ENCODE measurements around the gene CLASP1. TPM values are rescaled to one million over a fixed set of nuclear protein-coding genes. Genes with fewer than 3 reads are reported as not detected.
"Not testable (repeated sequence)": the region's sequence is repeated elsewhere in the genome, so short reads cannot be mapped to it uniquely, and the experiment has no call there.

The CLASP1 gene
- total RNA-seq, 1 donor from 2014 or later = 110 TPM

- Histone ChIP-seq H3K9me3 (ENCODE audit: low read depth) (no peaks in the 10 kb centered on the region), H4K20me1 (ENCODE audit: low read depth) (peaks cover 3% of the 10 kb centered on the region), H3K79me2 (ENCODE audit: low read depth) (no peaks in the 10 kb centered on the region), H3K4me3 (no peak overlapping the region), H3K4me1 (no peaks in the 10 kb centered on the region), H3K9ac (no peak overlapping the region), H3K27ac (no peak overlapping the region), H3F3A (ENCODE audit: low read depth) (no peaks in the 10 kb centered on the region), H3K27me3 (no peaks in the 10 kb centered on the region), H3K4me2 (no peak overlapping the region), H3K36me3 (no peaks in the 10 kb centered on the region), H2AFZ (replicated peaks) (no peak overlapping the region)
- Mint-ChIP-seq H3K4me1 (no peaks in the 10 kb centered on the region), H3K36me3 (peaks cover 48% of the 10 kb centered on the region), H3K27ac (no peak overlapping the region), H3K4me3 (no peak overlapping the region), H3K27me3 (ENCODE audit: insufficient read depth, low read depth) (no peaks in the 10 kb centered on the region), H3K9me3 (no peaks in the 10 kb centered on the region)
- no peak for DNase-seq (ENCODE audit: low spot score)
- TF ChIP-seq CTCF (IDR thresholded peaks at IDR 0.05) (no peak), EZH2phosphoT487 (IDR thresholded peaks at IDR 0.05) (no peak), EZH2 (IDR thresholded peaks at IDR 0.05) (no peak)
These were observed 271.6 kb downstream of the CLASP1 start for GRCh38 chr2:121377646-121378045.

DNA sequence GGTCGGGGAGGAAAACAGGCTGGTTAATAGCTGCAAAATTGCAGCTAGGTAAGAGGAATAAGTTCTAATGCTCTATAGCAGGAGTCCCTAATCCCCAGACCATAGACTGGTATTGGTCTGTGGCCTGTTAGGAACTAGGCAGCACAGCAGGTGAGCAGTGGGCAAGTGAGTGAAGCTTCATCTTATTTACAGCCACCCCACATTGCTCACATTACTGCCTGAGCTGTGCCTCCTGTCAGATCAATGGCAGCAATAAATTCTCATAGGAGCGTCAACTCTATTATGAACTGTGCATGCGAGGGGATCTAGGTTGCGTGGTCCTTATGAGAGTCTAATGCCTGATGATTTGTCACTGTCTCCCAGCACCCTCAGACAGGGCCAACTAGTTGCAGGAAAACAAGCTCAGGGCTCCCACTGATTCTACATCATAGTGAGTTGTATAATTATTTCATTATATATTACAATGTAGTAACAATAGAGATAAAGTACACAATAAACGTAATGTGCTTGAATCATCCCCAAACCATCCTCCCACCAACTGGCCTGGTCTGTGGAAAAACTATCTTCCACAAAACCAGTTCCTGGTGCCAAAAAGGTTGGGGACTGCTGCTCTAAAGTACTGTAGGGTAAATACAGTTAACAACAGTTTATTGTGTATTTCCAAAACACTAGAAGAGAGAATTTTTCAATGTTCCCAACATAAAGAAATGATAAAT, 272.6 kb downstream of the CLASP1 start:
- no peak for DNase-seq (ENCODE audit: low spot score)
- Histone ChIP-seq H3K27ac (no peak overlapping the region), H3K27me3 (no peaks in the 10 kb centered on the region), H3K79me2 (ENCODE audit: low read depth) (no peaks in the 10 kb centered on the region), H3K4me1 (no peaks in the 10 kb centered on the region), H3K4me3 (no peak overlapping the region), H3K9ac (no peak overlapping the region), H4K20me1 (ENCODE audit: low read depth) (no peaks in the 10 kb centered on the region), H3F3A (ENCODE audit: low read depth) (no peaks in the 10 kb centered on the region), H2AFZ (replicated peaks) (no peak overlapping the region), H3K9me3 (ENCODE audit: low read depth) (no peaks in the 10 kb centered on the region), H3K36me3 (no peaks in the 10 kb centered on the region), H3K4me2 (no peak overlapping the region)
- no peaks in the 10 kb centered on the region for H3K9me3 Mint-ChIP-seq
- no peak overlapping the region for H3K27ac Mint-ChIP-seq
- TF ChIP-seq EZH2 (IDR thresholded peaks at IDR 0.05) (no peak), CTCF (IDR thresholded peaks at IDR 0.05) (no peak), EZH2phosphoT487 (IDR thresholded peaks at IDR 0.05) (no peak)
- H3K4me3 Mint-ChIP-seq = no peak overlapping the region
- H3K27me3 Mint-ChIP-seq (ENCODE audit: insufficient read depth, low read depth) = no peaks in the 10 kb centered on the region
- no peaks in the 10 kb centered on the region for H3K4me1 Mint-ChIP-seq
- peaks cover 45% of the 10 kb centered on the region for H3K36me3 Mint-ChIP-seq

DNA sequence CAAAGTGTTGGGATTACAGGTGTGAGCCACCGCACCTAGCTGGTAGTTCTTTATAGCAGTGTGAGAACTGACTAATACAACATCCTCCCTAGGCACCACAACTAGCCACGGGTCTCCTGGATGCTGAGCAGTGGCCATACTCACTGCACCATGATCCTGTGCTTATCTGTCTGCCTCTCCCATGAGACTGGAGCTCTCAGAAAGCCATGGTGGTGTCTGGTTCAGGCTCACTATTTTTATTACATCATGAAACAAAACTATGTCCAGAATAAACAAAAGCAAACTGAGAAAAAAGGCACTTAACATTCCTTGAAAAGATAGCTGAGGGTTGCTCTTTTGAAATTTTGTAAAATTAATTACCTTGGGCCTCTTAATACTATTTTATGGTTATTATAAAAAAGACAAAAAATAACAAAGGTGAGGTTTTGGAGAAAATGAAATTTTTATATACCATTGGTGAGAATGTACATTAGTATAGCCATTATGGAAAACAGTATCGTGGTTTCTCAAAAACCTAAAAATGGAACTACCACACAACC, 273.6 kb downstream of the CLASP1 start:
- H3K4me1 ChIP-seq = no peaks in the 10 kb centered on the region
- no peak overlapping the region for H3K4me2 ChIP-seq
- H3K27me3 ChIP-seq = no peaks in the 10 kb centered on the region
- TF ChIP-seq CTCF (IDR thresholded peaks at IDR 0.05) = no peak
- no peak for TF ChIP-seq EZH2 (IDR thresholded peaks at IDR 0.05)
- no peak for TF ChIP-seq EZH2phosphoT487 (IDR thresholded peaks at IDR 0.05)
- H3K27ac ChIP-seq = no peak overlapping the region
- H3K9me3 ChIP-seq (ENCODE audit: low read depth) = no peaks in the 10 kb centered on the region
- Mint-ChIP-seq H3K4me1 (no peaks in the 10 kb centered on the region), H3K9me3 (no peaks in the 10 kb centered on the region), H3K36me3 (peaks cover 46% of the 10 kb centered on the region), H3K4me3 (no peak overlapping the region), H3K27ac (no peak overlapping the region), H3K27me3 (ENCODE audit: insufficient read depth, low read depth) (no peaks in the 10 kb centered on the region)
- no peak overlapping the region for H3K9ac ChIP-seq
- H3K4me3 ChIP-seq = no peak overlapping the region
- no peak overlapping the region for H2AFZ ChIP-seq (replicated peaks)
- no peaks in the 10 kb centered on the region for H4K20me1 ChIP-seq (ENCODE audit: low read depth)
- no peak for DNase-seq (ENCODE audit: low spot score)
- H3F3A ChIP-seq (ENCODE audit: low read depth) = no peaks in the 10 kb centered on the region
- no peaks in the 10 kb centered on the region for H3K36me3 ChIP-seq
- H3K79me2 ChIP-seq (ENCODE audit: low read depth) = no peaks in the 10 kb centered on the region

DNA sequence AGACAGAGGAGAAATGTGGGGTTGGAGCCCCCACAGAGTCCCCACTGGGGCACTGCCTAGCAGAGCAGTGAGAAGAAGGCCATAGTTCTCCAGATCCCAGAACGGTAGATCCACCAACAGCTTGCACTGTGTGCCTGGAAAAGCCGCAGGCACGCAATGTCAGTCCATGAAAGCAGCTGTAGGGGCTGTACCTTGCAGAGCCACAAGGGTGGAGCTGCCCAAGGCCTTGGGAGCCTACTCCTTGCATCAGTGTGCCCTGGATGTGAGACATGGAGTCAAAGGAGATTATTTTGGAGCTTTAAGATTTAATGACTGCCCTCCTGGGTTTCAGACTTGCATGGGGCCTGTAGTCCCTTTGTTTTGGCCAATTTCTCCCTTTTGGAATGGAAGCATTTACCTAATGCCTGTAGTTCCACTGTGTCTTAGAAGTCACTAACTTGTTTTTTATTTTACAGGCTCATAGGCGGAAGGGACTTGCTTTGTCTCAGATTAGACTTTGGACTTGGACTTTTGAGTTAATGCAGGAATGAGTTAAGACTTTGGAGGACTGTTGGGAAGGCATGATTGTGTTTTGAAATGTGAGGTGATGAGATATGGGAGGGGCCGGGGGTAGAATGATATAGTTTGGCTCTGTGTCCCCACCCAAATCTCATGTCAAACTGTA, 274.7 kb downstream of the CLASP1 start:
- not testable (repeated sequence) for H4K20me1 ChIP-seq (ENCODE audit: low read depth); H3K36me3 ChIP-seq; H3K4me3 Mint-ChIP-seq; H3K27ac Mint-ChIP-seq; H3K4me1 Mint-ChIP-seq; H3K27me3 Mint-ChIP-seq (ENCODE audit: insufficient read depth, low read depth); H3K9me3 ChIP-seq (ENCODE audit: low read depth); H3K4me1 ChIP-seq; H3K4me2 ChIP-seq; H2AFZ ChIP-seq (replicated peaks); H3K9ac ChIP-seq; H3K9me3 Mint-ChIP-seq; H3K27ac ChIP-seq; DNase-seq (ENCODE audit: low spot score); H3K27me3 ChIP-seq; H3F3A ChIP-seq (ENCODE audit: low read depth); H3K4me3 ChIP-seq; H3K79me2 ChIP-seq (ENCODE audit: low read depth)
- peaks cover 49% of the 10 kb centered on the region for H3K36me3 Mint-ChIP-seq
